Measurements from ENCODE around the gene FNDC1. TPM values are rescaled to one million over a fixed set of nuclear protein-coding genes. Genes with fewer than 3 reads are reported as not detected.

FNDC1 gene
- total RNA-seq, 3 donors from 2014 or later (not counting 1 experiment from before 2014, with no cell fraction given) = not detected

GRCh38 chr6:159303159-159303558, 134.0 kb downstream of the FNDC1 start:
- no peak overlapping the region for H3K27ac ChIP-seq (ENCODE audit: low read length)
- H3K9me3 Mint-ChIP-seq = no peaks in the 10 kb centered on the region
- no peaks in the 10 kb centered on the region for H3K4me1 Mint-ChIP-seq
- no peaks in the 10 kb centered on the region for H3K36me3 ChIP-seq (ENCODE audit: control insufficient read depth, insufficient read depth, low read length)
- 85% methylated on average over 2 of the region's 2 CpGs for WGBS (ENCODE audit: insufficient coverage)
- no peak overlapping the region for H3K27ac Mint-ChIP-seq
- no peaks in the 10 kb centered on the region for H3K9me3 ChIP-seq (ENCODE audit: control insufficient read depth, insufficient read depth, low read length)
- H3K27me3 ChIP-seq (ENCODE audit: control insufficient read depth, insufficient read depth, low read length) = no peaks in the 10 kb centered on the region
- H3K4me3 ChIP-seq (ENCODE audit: low read length) = no peak overlapping the region
- peaks cover 13 to 48% of the 10 kb centered on the region in 2 donors for H3K27me3 Mint-ChIP-seq (ENCODE audit: low read depth in 2 of 2)
- no peak for TF ChIP-seq CTCF (IDR thresholded peaks at IDR 0.05)
- no peak overlapping the region for H3K4me3 Mint-ChIP-seq
- no peaks in the 10 kb centered on the region for H3K4me1 ChIP-seq (ENCODE audit: control insufficient read depth, insufficient read depth, low read length)
- DNase-seq (no peak), ATAC-seq (no peak)
- H3K36me3 Mint-ChIP-seq = no peaks in the 10 kb centered on the region
- intact Hi-C loops (cut with micrococcal nuclease) = no loop called here

- H3K27ac Mint-ChIP-seq = no peak overlapping the region
- H3K27ac ChIP-seq (ENCODE audit: low read length) = no peak overlapping the region
- H3K9me3 Mint-ChIP-seq = no peaks in the 10 kb centered on the region
- no peaks in the 10 kb centered on the region for H3K36me3 ChIP-seq (ENCODE audit: control insufficient read depth, insufficient read depth, low read length)
- H3K4me3 Mint-ChIP-seq = no peak overlapping the region
- no peaks in the 10 kb centered on the region for H3K27me3 ChIP-seq (ENCODE audit: control insufficient read depth, insufficient read depth, low read length)
- ATAC-seq (no peak), DNase-seq (no peak)
- intact Hi-C loops (cut with micrococcal nuclease) = no loop called here
- H3K36me3 Mint-ChIP-seq = no peaks in the 10 kb centered on the region
- H3K4me1 Mint-ChIP-seq = no peaks in the 10 kb centered on the region
- TF ChIP-seq CTCF (IDR thresholded peaks at IDR 0.05) = no peak
- H3K27me3 Mint-ChIP-seq (ENCODE audit: low read depth in 2 of 2) = peaks cover 11 to 43% of the 10 kb centered on the region in 2 donors
- H3K4me1 ChIP-seq (ENCODE audit: control insufficient read depth, insufficient read depth, low read length) = no peaks in the 10 kb centered on the region
- no peak overlapping the region for H3K4me3 ChIP-seq (ENCODE audit: low read length)
- 79% methylated on average over 6 of the region's 6 CpGs for WGBS (ENCODE audit: insufficient coverage)
- H3K9me3 ChIP-seq (ENCODE audit: control insufficient read depth, insufficient read depth, low read length) = no peaks in the 10 kb centered on the region
These were observed 134.6 kb downstream of the FNDC1 start for GRCh38 chr6:159303784-159304183.

GRCh38 chr6:159304641-159305040, 135.4 kb downstream of the FNDC1 start:
- H3K36me3 Mint-ChIP-seq = no peaks in the 10 kb centered on the region
- no peak overlapping the region for H3K4me3 Mint-ChIP-seq
- H3K27me3 Mint-ChIP-seq (ENCODE audit: low read depth in 2 of 2) = peaks cover 9 to 34% of the 10 kb centered on the region in 2 donors
- no peak for TF ChIP-seq CTCF (IDR thresholded peaks at IDR 0.05)
- H3K4me1 ChIP-seq (ENCODE audit: control insufficient read depth, insufficient read depth, low read length) = no peaks in the 10 kb centered on the region
- no peaks in the 10 kb centered on the region for H3K27me3 ChIP-seq (ENCODE audit: control insufficient read depth, insufficient read depth, low read length)
- no peak overlapping the region for H3K4me3 ChIP-seq (ENCODE audit: low read length)
- WGBS (ENCODE audit: insufficient coverage) = no CpG with 5 or more reads among the region's 1 CpG
- H3K9me3 Mint-ChIP-seq = no peaks in the 10 kb centered on the region
- no peak overlapping the region for H3K27ac Mint-ChIP-seq
- no peaks in the 10 kb centered on the region for H3K36me3 ChIP-seq (ENCODE audit: control insufficient read depth, insufficient read depth, low read length)
- intact Hi-C loops (cut with micrococcal nuclease) = no loop called here
- H3K9me3 ChIP-seq (ENCODE audit: control insufficient read depth, insufficient read depth, low read length) = no peaks in the 10 kb centered on the region
- no peaks in the 10 kb centered on the region for H3K4me1 Mint-ChIP-seq
- ATAC-seq (no peak), DNase-seq (no peak)
- no peak overlapping the region for H3K27ac ChIP-seq (ENCODE audit: low read length)

- Histone ChIP-seq H3K4me3 (ENCODE audit: low read length) (no peak overlapping the region), H3K36me3 (ENCODE audit: control insufficient read depth, insufficient read depth, low read length) (no peaks in the 10 kb centered on the region), H3K9me3 (ENCODE audit: control insufficient read depth, insufficient read depth, low read length) (no peaks in the 10 kb centered on the region), H3K27ac (ENCODE audit: low read length) (no peak overlapping the region), H3K27me3 (ENCODE audit: control insufficient read depth, insufficient read depth, low read length) (no peaks in the 10 kb centered on the region), H3K4me1 (ENCODE audit: control insufficient read depth, insufficient read depth, low read length) (no peaks in the 10 kb centered on the region)
- DNase-seq (no peak), ATAC-seq (no peak)
- Mint-ChIP-seq H3K4me3 (no peak overlapping the region), H3K4me1 (no peaks in the 10 kb centered on the region), H3K9me3 (no peaks in the 10 kb centered on the region), H3K36me3 (no peaks in the 10 kb centered on the region), H3K27ac (no peak overlapping the region), H3K27me3 (ENCODE audit: low read depth in 2 of 2) (peaks cover 9 to 34% of the 10 kb centered on the region in 2 donors)
- WGBS (ENCODE audit: insufficient coverage) = 86% methylated on average over 5 of the region's 5 CpGs
- intact Hi-C loops (cut with micrococcal nuclease) = no loop called here
- no peak for TF ChIP-seq CTCF (IDR thresholded peaks at IDR 0.05)
These were observed 136.0 kb downstream of the FNDC1 start for GRCh38 chr6:159305159-159305558.

Data from natural killer cell (primary cell).